HEK293T (cell line): ENCODE data around the gene COMP.

Source experiments
- BHLHE40 ChIP-seq: fragments of 450-650 bp; IDR thresholded peaks from 2 replicates; pipeline ENCODE4 v1.6.1; 2016; ENCODE audit warnings: mild to moderate bottlenecking, moderate library complexity, borderline replicate concordance
- CTBP1 ChIP-seq: fragments of 450-650 bp; IDR thresholded peaks from 2 replicates; pipeline ENCODE4 v1.6.1; 2016; ENCODE audit warnings: borderline replicate concordance
- ELF4 ChIP-seq: fragments of 450-650 bp; IDR thresholded peaks from 2 replicates; pipeline ENCODE4 v1.6.1; 2017; ENCODE audit warnings: antibody characterized with exemption
- FOXK2 ChIP-seq: fragments of 450-650 bp; IDR thresholded peaks from 2 replicates; pipeline ENCODE4 v1.6.1; 2016; ENCODE audit warnings: mild to moderate bottlenecking
- FOXM1 ChIP-seq: fragments of 450-650 bp; IDR thresholded peaks from 2 replicates; pipeline ENCODE4 v1.6.1; 2017; ENCODE audit warnings: mild to moderate bottlenecking, borderline replicate concordance
- HDGF ChIP-seq: fragments of 450-650 bp; IDR thresholded peaks from 2 replicates; pipeline ENCODE4 v1.6.1; 2017; ENCODE audit warnings: antibody characterized with exemption, borderline replicate concordance
- L3MBTL2 ChIP-seq: fragments of 450-650 bp; conservative IDR thresholded peaks from 2 replicates; pipeline ENCODE4 v1.6.1; 2016; ENCODE audit warnings: mild to moderate bottlenecking
- LEF1 ChIP-seq: fragments of 450-650 bp; IDR thresholded peaks from 2 replicates; pipeline ENCODE4 v1.6.1; 2017; ENCODE audit warnings: mild to moderate bottlenecking, borderline replicate concordance
- NFRKB ChIP-seq: fragments of 450-650 bp; IDR thresholded peaks from 2 replicates; pipeline ENCODE4 v1.6.1; 2016; ENCODE audit warnings: mild to moderate bottlenecking, moderate library complexity
- SP1 ChIP-seq: fragments of 450-650 bp; IDR thresholded peaks from 2 replicates; pipeline ENCODE4 v1.6.1; 2017
- SUZ12 ChIP-seq: fragments of 450-650 bp; IDR thresholded peaks from 2 replicates; pipeline ENCODE4 v1.6.1; 2016; ENCODE audit warnings: mild to moderate bottlenecking
- ZNF384 ChIP-seq: fragments of 450-650 bp; IDR thresholded peaks from 2 replicates; pipeline ENCODE4 v1.6.1; 2016
- TF ChIP-seq, protein P1 (sequence below): fragments of 450-650 bp; IDR thresholded peaks from 2 replicates; pipeline ENCODE4 v1.6.1; 2016

DNA sequence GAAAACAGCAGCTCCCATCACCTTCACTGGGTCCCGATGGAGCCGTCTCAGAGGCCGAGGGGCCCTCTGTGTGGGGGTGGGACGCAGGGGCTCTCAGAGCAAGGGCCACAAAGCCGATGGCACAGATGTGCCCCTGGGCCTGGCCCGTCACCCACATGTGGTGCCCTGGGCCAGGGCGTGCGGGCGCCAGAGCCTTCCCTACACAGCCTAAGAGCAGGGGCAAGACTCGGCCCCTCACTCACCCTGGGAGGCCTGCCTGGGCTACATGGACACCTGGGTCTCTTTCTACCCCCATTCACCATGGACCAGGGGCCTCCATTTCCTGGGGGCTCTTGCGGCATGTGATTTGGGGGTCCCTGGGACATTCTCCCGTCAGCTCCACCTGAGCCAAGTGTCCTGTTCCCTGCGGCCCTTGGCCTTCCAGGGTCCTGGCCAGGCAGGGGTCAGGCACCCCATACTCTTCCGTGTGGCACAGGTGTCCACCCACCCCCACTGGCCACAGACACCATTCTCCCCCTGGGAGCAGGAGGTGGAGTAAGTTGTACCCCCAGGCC lies 10.0 kb downstream of the COMP start:
- no peak for TF ChIP-seq LEF1
- TF ChIP-seq, protein P1, sequence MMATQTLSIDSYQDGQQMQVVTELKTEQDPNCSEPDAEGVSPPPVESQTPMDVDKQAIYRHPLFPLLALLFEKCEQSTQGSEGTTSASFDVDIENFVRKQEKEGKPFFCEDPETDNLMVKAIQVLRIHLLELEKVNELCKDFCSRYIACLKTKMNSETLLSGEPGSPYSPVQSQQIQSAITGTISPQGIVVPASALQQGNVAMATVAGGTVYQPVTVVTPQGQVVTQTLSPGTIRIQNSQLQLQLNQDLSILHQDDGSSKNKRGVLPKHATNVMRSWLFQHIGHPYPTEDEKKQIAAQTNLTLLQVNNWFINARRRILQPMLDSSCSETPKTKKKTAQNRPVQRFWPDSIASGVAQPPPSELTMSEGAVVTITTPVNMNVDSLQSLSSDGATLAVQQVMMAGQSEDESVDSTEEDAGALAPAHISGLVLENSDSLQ, result no peak
- no peak for TF ChIP-seq SUZ12
- no peak for TF ChIP-seq ZNF384
- no peak for TF ChIP-seq L3MBTL2
- TF ChIP-seq NFRKB, result no peak
- TF ChIP-seq ELF4, result no peak
- no peak for TF ChIP-seq HDGF
- no peak for TF ChIP-seq FOXM1
- no peak for TF ChIP-seq SP1
- no peak for TF ChIP-seq BHLHE40
- TF ChIP-seq FOXK2, result no peak
- TF ChIP-seq CTBP1, result no peak
